Gastrocnemius medialis (tissue), 4 donors: ENCODE measurements around the gene CLNK. TPM values are rescaled to one million over a fixed set of nuclear protein-coding genes. Genes with fewer than 3 reads are reported as not detected.

Experiments
- ATAC-seq, 2 donors: fragments of 150-250 bp; one replicate each; pipeline ENCODE4 v1.9.1; 2016
- DNase-seq, 2 donors: peaks; one replicate each; pipeline ENCODE4 v3.0.0-alpha.2; 2019
- H3K27ac ChIP-seq, 4 donors: fragments of 200-600 bp; sonication (generic); 1 replicate in 1 of 4; 2 replicates in 3 of 4; pipeline ENCODE4 v1.5.1; 2016 to 2018; ENCODE audit warnings: mild to moderate bottlenecking in 2 of 4, moderate library complexity in 1 of 4
- H3K27me3 ChIP-seq, 3 donors: fragments of 200-600 bp; sonication (generic) in 2 of 3; 1 replicate in 1 of 3; 2 replicates in 2 of 3; pipeline versions ENCODE4 v1.5.1 to v1.6.0; 2016 to 2019; ENCODE audit warnings: mild to moderate bottlenecking in 1 of 3, moderate library complexity in 1 of 3
- H3K36me3 ChIP-seq, 2 donors: fragments of 200-600 bp; sonication (generic) in 1 of 2; one replicate each; pipeline ENCODE4 v1.5.1; 2017 to 2018
- H3K4me1 ChIP-seq, 2 donors: fragments of 200-600 bp; sonication (generic) in 1 of 2; one replicate each; pipeline ENCODE4 v1.5.1; 2016 to 2017; ENCODE audit warnings: mild to moderate bottlenecking in 2 of 2
- H3K4me3 ChIP-seq, 4 donors: fragments of 200-600 bp; sonication (generic) in 3 of 4; 1 replicate in 1 of 4; 2 replicates in 3 of 4; pipeline ENCODE4 v1.5.1; 2016 to 2019; ENCODE audit warnings: mild to moderate bottlenecking in 2 of 4
- H3K9me3 ChIP-seq, 3 donors: fragments of 200-600 bp; sonication (generic) in 2 of 3; 1 replicate in 1 of 3; 2 replicates in 2 of 3; pipeline ENCODE4 v1.5.1; 2016 to 2019
- CTCF ChIP-seq, 5 experiments: fragments of 450-650 bp in 3 of 5; fragments of 200-600 bp in 2 of 5; sonication (generic) in 2 of 5; IDR thresholded peaks in 4 of 5; conservative IDR thresholded peaks in 1 of 5; 1 replicate in 4 of 5; 2 replicates in 1 of 5; pipeline ENCODE4 v1.5.1; 2016 to 2019; ENCODE audit warnings: antibody characterized with exemption in 5 of 5, mild to moderate bottlenecking in 3 of 5, moderate library complexity in 3 of 5
- POLR2A ChIP-seq, 2 donors: fragments of 450-650 bp; IDR thresholded peaks; one replicate each; pipeline ENCODE4 v1.6.1; 2017; ENCODE audit warnings: antibody characterized with exemption in 2 of 2, mild to moderate bottlenecking in 2 of 2, moderate library complexity in 2 of 2
- in situ Hi-C, 4 donors: fragments of 200-750 bp; cut with MboI; loops; one replicate each; pipeline versions ENCODE4 v1.15.0 to v1.8.0; 2017; ENCODE audit warnings: low sequenced_read_pairs in 4 of 4
- intact Hi-C: fragments of 100-400 bp; cut with DNase I; formaldehyde crosslinking; loops from one replicate; pipeline ENCODE4 v1.15.1; 2023; ENCODE audit warnings: low total_unique reads
- total RNA-seq, 4 donors: library from RNA; depleted of rRNA; stranded (reverse); fragments of >200 nt; gene quantifications; one replicate each; pipeline versions ENCODE4 v1.1.0 to v1.2.3, GENCODE V29; 2016

CLNK gene
- total RNA-seq, 4 donors from 2014 or later: not detected

GRCh38 chr4:10506077-10506476, 178.5 kb downstream of the CLNK start:
- in situ Hi-C loops (no loop called here), intact Hi-C loops (no loop called here)
- Histone ChIP-seq H3K27me3 (no peaks in the 10 kb centered on the region), H3K4me1 (no peaks in the 10 kb centered on the region), H3K4me3 (no peak overlapping the region), H3K27ac (no peak overlapping the region), H3K36me3 (no peaks in the 10 kb centered on the region), H3K9me3 (no peaks in the 10 kb centered on the region)
- DNase-seq (no peak), ATAC-seq (no peak)
- TF ChIP-seq POLR2A (IDR thresholded peaks at IDR 0.05) (no peak), CTCF (IDR thresholded peaks at IDR 0.05 in 4 of 5, conservative IDR thresholded peaks at IDR 0.05 in 1 of 5) (no peak)

- intact Hi-C loops (no loop called here), in situ Hi-C loops (no loop called here)
- Histone ChIP-seq H3K4me1 (no peaks in the 10 kb centered on the region), H3K27me3 (no peaks in the 10 kb centered on the region), H3K36me3 (no peaks in the 10 kb centered on the region), H3K27ac (no peak overlapping the region), H3K9me3 (no peaks in the 10 kb centered on the region), H3K4me3 (no peak overlapping the region)
- TF ChIP-seq POLR2A (IDR thresholded peaks at IDR 0.05) (no peak), CTCF (IDR thresholded peaks at IDR 0.05 in 4 of 5, conservative IDR thresholded peaks at IDR 0.05 in 1 of 5) (no peak)
- ATAC-seq (no peak), DNase-seq (no peak)
Measured at GRCh38 chr4:10504570-10505179, 179.9 kb downstream of the CLNK start.

- H3K4me3 ChIP-seq: no peak overlapping the region
- no peaks in the 10 kb centered on the region for H3K36me3 ChIP-seq
- no peaks in the 10 kb centered on the region for H3K9me3 ChIP-seq
- intact Hi-C loops: no loop called here
- TF ChIP-seq POLR2A (IDR thresholded peaks at IDR 0.05): no peak
- TF ChIP-seq CTCF (IDR thresholded peaks at IDR 0.05 in 4 of 5, conservative IDR thresholded peaks at IDR 0.05 in 1 of 5): no peak
- ATAC-seq: peak in 1 of 2 donors; percentile 65
- H3K27me3 ChIP-seq: no peaks in the 10 kb centered on the region
- in situ Hi-C loops: no loop called here
- no peak overlapping the region for H3K27ac ChIP-seq
- no peaks in the 10 kb centered on the region for H3K4me1 ChIP-seq
- no peak for DNase-seq
Measured at GRCh38 chr4:10502717-10503116, 181.9 kb downstream of the CLNK start.

GRCh38 chr4:10500776-10501175, 183.8 kb downstream of the CLNK start:
- DNase-seq: no peak
- no peaks in the 10 kb centered on the region for H3K9me3 ChIP-seq
- no peak for ATAC-seq
- no peaks in the 10 kb centered on the region for H3K4me1 ChIP-seq
- TF ChIP-seq CTCF (IDR thresholded peaks at IDR 0.05 in 4 of 5, conservative IDR thresholded peaks at IDR 0.05 in 1 of 5) (no peak), POLR2A (IDR thresholded peaks at IDR 0.05) (no peak)
- no peaks in the 10 kb centered on the region for H3K27me3 ChIP-seq
- intact Hi-C loops (no loop called here), in situ Hi-C loops (no loop called here)
- no peak overlapping the region for H3K4me3 ChIP-seq
- H3K36me3 ChIP-seq: no peaks in the 10 kb centered on the region
- H3K27ac ChIP-seq: no peak overlapping the region

GRCh38 chr4:10496200-10496599, 188.4 kb downstream of the CLNK start:
- TF ChIP-seq POLR2A (IDR thresholded peaks at IDR 0.05) (no peak), CTCF (IDR thresholded peaks at IDR 0.05 in 4 of 5, conservative IDR thresholded peaks at IDR 0.05 in 1 of 5) (no peak)
- H3K4me3 ChIP-seq: no peak overlapping the region
- no peaks in the 10 kb centered on the region for H3K9me3 ChIP-seq
- H3K27me3 ChIP-seq: no peaks in the 10 kb centered on the region
- no peaks in the 10 kb centered on the region for H3K4me1 ChIP-seq
- intact Hi-C loops (loop anchor here (10.0 kb wide), 1 partner anchor 1909 kb away; no protein-coding TSS in a partner anchor), in situ Hi-C loops (no loop called here)
- DNase-seq: no peak
- H3K36me3 ChIP-seq: no peaks in the 10 kb centered on the region
- ATAC-seq: no peak
- H3K27ac ChIP-seq: no peak overlapping the region
